ENCODE data around the gene NUP210L. TPM values are rescaled to one million over a fixed set of nuclear protein-coding genes. Genes with fewer than 3 reads are reported as not detected.

The NUP210L gene
- total and polyA plus RNA-seq, 9 of the 15 experiments (the other 6 are each of a cell fraction or from before 2014, with no cell fraction given) = 0.01 to 0.04 TPM; not detected in 7

GRCh38 chr1:154145986-154146385 lies 8.9 kb downstream of the NUP210L start (continued):
- TF ChIP-seq PHF21A (IDR thresholded peaks at IDR 0.05; ENCODE audit: borderline replicate concordance, low read depth) (no peak), PKNOX1 (IDR thresholded peaks at IDR 0.05) (peak; percentile 37; the same call in 1 of the 2 replicates), SRSF7 (optimal IDR thresholded peaks at IDR 0.05; ENCODE audit: low read depth, low read length) (no peak), ZNF23 (CRISPR knock-in tag; IDR thresholded peaks at IDR 0.05) (no peak), ZKSCAN8 (CRISPR knock-in tag; IDR thresholded peaks at IDR 0.05) (no peak), RFX5 (IDR thresholded peaks at IDR 0.05; ENCODE audit: low read depth, low read length) (no peak), TFAM (CRISPR knock-in tag; conservative IDR thresholded peaks at IDR 0.05) (no peak), ZNF57 (CRISPR knock-in tag; IDR thresholded peaks at IDR 0.05) (no peak), NR2C1 (IDR thresholded peaks at IDR 0.05) (no peak), NR2C1 (tag; IDR thresholded peaks at IDR 0.05) (no peak), DMBX1 (CRISPR knock-in tag; IDR thresholded peaks at IDR 0.05; ENCODE audit: borderline replicate concordance) (no peak), LARP7 (IDR thresholded peaks at IDR 0.05) (no peak), TRIM28 (IDR thresholded peaks at IDR 0.05) (no peak), KDM1A (IDR thresholded peaks at IDR 0.05) (no peak), HIVEP1 (CRISPR knock-in tag; IDR thresholded peaks at IDR 0.05) (no peak)
- TF ChIP-seq, protein P1, sequence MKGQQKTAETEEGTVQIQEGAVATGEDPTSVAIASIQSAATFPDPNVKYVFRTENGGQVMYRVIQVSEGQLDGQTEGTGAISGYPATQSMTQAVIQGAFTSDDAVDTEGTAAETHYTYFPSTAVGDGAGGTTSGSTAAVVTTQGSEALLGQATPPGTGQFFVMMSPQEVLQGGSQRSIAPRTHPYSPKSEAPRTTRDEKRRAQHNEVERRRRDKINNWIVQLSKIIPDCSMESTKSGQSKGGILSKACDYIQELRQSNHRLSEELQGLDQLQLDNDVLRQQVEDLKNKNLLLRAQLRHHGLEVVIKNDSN (CRISPR knock-in tag; IDR thresholded peaks at IDR 0.05) = no peak
- TF ChIP-seq, protein P2, sequence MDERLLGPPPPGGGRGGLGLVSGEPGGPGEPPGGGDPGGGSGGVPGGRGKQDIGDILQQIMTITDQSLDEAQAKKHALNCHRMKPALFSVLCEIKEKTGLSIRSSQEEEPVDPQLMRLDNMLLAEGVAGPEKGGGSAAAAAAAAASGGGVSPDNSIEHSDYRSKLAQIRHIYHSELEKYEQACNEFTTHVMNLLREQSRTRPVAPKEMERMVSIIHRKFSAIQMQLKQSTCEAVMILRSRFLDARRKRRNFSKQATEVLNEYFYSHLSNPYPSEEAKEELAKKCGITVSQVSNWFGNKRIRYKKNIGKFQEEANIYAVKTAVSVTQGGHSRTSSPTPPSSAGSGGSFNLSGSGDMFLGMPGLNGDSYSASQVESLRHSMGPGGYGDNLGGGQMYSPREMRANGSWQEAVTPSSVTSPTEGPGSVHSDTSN (CRISPR knock-in tag; IDR thresholded peaks at IDR 0.05; ENCODE audit: low read depth) = no peak
- TF ChIP-seq, protein P2 (tag; conservative IDR thresholded peaks at IDR 0.05; ENCODE audit: low read depth) = peak; percentile 45; the same call in 1 of the 2 replicates

Measured in K562 (cell line).